OCI-LY3 (cell line): Measurements from ENCODE around the gene SPOCK3.

ENCODE experiments used
- H2AFZ ChIP-seq: fragments of 200-600, 300-600 bp; shearing (Covaris generic); 2 replicates; pipeline ENCODE4 v1.6.0; 2014; ENCODE audit warnings: antibody characterized with exemption, low read depth, low read length
- H3K27ac ChIP-seq: fragments of 200-600, 300-600 bp; sonication (generic); 2 replicates; pipeline ENCODE4 v1.5.1; 2014; ENCODE audit warnings: mild to moderate bottlenecking, low read length, moderate library complexity, mixed read lengths
- H3K27me3 ChIP-seq: fragments of 200-600, 300-600 bp; sonication (generic); 2 replicates; pipeline ENCODE4 v1.6.1; 2014; ENCODE audit warnings: low read depth, low read length, mixed read lengths
- H3K36me3 ChIP-seq: fragments of 200-600, 300-600 bp; sonication (generic); replicated peaks from 2 replicates; pipeline ENCODE3; 2014; ENCODE audit warnings: low read depth, low read length, mixed read lengths
- H3K4me1 ChIP-seq: fragments of 300-600, 200-600 bp; sonication (generic); 2 replicates; pipeline ENCODE4 v1.6.1; 2014; ENCODE audit warnings: low read length, mixed read lengths
- H3K4me2 ChIP-seq: fragments of 200-600, 300-600 bp; sonication (generic); 2 replicates; pipeline ENCODE4 v1.6.1; 2014; ENCODE audit warnings: low read length, mixed read lengths
- H3K4me3 ChIP-seq: fragments of 300-600, 200-600 bp; sonication (generic); 2 replicates; pipeline ENCODE4 v1.5.1; 2014; ENCODE audit warnings: antibody characterized with exemption, mild to moderate bottlenecking, low read length, moderate library complexity
- H3K79me2 ChIP-seq: fragments of 300-600, 200-600 bp; shearing (Covaris generic); 2 replicates; pipeline ENCODE4 v1.6.1; 2014; ENCODE audit warnings: mild to moderate bottlenecking, low read length, mixed read lengths
- H3K9ac ChIP-seq: fragments of 300-600, 200-600 bp; shearing (Covaris generic); 2 replicates; pipeline ENCODE4 v1.6.0; 2014; ENCODE audit warnings: mild to moderate bottlenecking, low read length, moderate library complexity
- H3K9me3 ChIP-seq: fragments of 200-600, 300-600 bp; shearing (Covaris generic); 2 replicates; pipeline ENCODE4 v1.6.1; 2014; ENCODE audit warnings: low read length, mixed read lengths; ENCODE audit not compliant: insufficient read depth
- H4K20me1 ChIP-seq: fragments of 200-600, 300-600 bp; sonication (generic); 2 replicates; pipeline ENCODE4 v1.6.1; 2016; ENCODE audit warnings: low read length, mixed read lengths; ENCODE audit not compliant: insufficient read depth
- CTCF ChIP-seq: fragments of 200-600, 300-600 bp; sonication (generic); IDR thresholded peaks from 2 replicates; pipeline ENCODE4 v1.5.1; 2014; ENCODE audit warnings: antibody characterized with exemption, low read length, low read depth
- EZH2phosphoT487 ChIP-seq: fragments of 200-600 bp; shearing (Covaris generic); IDR thresholded peaks from 2 replicates; pipeline ENCODE4 v1.6.1; 2018; ENCODE audit warnings: antibody characterized with exemption, mixed run types, low read depth

The SPOCK3 gene

GRCh38 chr4:167102475-167102874, 131.8 kb downstream of the SPOCK3 start:
- no peaks in the 10 kb centered on the region for H3K79me2 ChIP-seq
- no peaks in the 10 kb centered on the region for H3K9me3 ChIP-seq
- H3K27ac ChIP-seq, result no peak overlapping the region
- H4K20me1 ChIP-seq, result no peaks in the 10 kb centered on the region
- peaks cover 18% of the 10 kb centered on the region for H3K4me1 ChIP-seq
- TF ChIP-seq EZH2phosphoT487, result no peak
- TF ChIP-seq CTCF, result no peak
- no peak overlapping the region for H3K9ac ChIP-seq
- no peaks in the 10 kb centered on the region for H3K27me3 ChIP-seq
- H3K36me3 ChIP-seq, result no peaks in the 10 kb centered on the region
- no peak overlapping the region for H2AFZ ChIP-seq
- H3K4me3 ChIP-seq, result no peak overlapping the region
- no peak overlapping the region for H3K4me2 ChIP-seq

DNA sequence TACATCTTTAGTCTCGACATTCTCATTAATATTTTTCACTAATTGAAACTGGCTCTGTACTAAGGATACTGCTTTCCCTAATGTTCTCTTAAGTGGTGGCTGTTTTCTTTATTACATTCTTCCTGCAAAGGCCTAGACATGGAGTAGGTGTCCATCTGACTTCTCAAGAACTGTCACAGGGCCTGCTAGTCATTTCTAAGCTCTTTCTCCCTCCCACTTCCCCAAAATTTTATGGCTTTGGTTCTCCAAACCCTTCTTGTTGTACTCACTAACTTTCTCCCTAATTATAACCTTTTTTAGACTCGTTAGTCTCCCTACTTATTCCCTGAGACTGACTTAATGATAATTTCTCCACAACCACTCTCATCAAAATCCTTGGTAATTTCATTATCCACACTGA, 133.3 kb downstream of the SPOCK3 start:
- H3K36me3 ChIP-seq, result no peaks in the 10 kb centered on the region
- no peaks in the 10 kb centered on the region for H3K27me3 ChIP-seq
- H3K9me3 ChIP-seq, result no peaks in the 10 kb centered on the region
- TF ChIP-seq EZH2phosphoT487, result no peak
- no peak for TF ChIP-seq CTCF
- no peaks in the 10 kb centered on the region for H4K20me1 ChIP-seq
- H3K4me2 ChIP-seq, result peak overlapping the region; percentile 7; the same call in 1 of the 2 replicates
- no peak overlapping the region for H3K27ac ChIP-seq
- H3K9ac ChIP-seq, result no peak overlapping the region
- H3K79me2 ChIP-seq, result no peaks in the 10 kb centered on the region
- H3K4me1 ChIP-seq, result peaks cover 18% of the 10 kb centered on the region
- H2AFZ ChIP-seq, result no peak overlapping the region
- no peak overlapping the region for H3K4me3 ChIP-seq

- Histone ChIP-seq H3K4me3 (no peak overlapping the region), H3K79me2 (no peaks in the 10 kb centered on the region), H3K9me3 (no peaks in the 10 kb centered on the region), H3K27me3 (no peaks in the 10 kb centered on the region), H4K20me1 (no peaks in the 10 kb centered on the region), H3K36me3 (no peaks in the 10 kb centered on the region), H3K4me1 (peaks cover 18% of the 10 kb centered on the region), H2AFZ (no peak overlapping the region), H3K27ac (no peak overlapping the region), H3K9ac (no peak overlapping the region), H3K4me2 (peak overlapping the region; percentile 19; the same call in 1 of the 2 replicates)
- TF ChIP-seq CTCF (no peak), EZH2phosphoT487 (no peak)
These were observed 134.2 kb downstream of the SPOCK3 start for GRCh38 chr4:167100120-167100519.

DNA sequence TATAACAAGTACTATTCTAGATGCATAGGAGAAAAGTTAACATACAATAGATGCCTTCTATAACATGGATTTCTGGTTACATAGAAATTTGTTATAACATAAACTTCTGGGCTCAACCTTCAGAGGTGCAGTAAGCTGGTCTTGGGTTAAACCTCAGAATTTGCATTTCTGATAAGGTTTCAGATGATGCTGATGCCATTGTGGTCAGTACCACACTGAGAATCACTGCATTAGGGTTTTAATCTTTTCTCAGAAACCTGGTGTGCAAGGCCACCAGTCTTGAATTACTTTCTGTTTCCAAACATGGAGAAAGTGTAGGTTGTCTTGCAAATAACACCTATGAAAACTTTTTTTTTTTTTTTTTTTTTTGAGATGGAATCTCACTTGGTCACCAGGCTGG, 146.2 kb downstream of the SPOCK3 start:
- Histone ChIP-seq H3K9ac (no peak overlapping the region), H3K27ac (no peak overlapping the region), H3K36me3 (no peaks in the 10 kb centered on the region), H3K4me1 (peaks cover 7% of the 10 kb centered on the region), H3K4me3 (no peak overlapping the region), H3K27me3 (no peaks in the 10 kb centered on the region), H3K79me2 (no peaks in the 10 kb centered on the region), H4K20me1 (no peaks in the 10 kb centered on the region), H3K4me2 (no peak overlapping the region), H2AFZ (no peak overlapping the region), H3K9me3 (no peaks in the 10 kb centered on the region)
- no peak for TF ChIP-seq EZH2phosphoT487
- no peak for TF ChIP-seq CTCF
